Sigmoid colon (tissue), 4 donors: ENCODE measurements around the gene SLC49A4.

Experiments used
- POLR2A ChIP-seq, 2 donors: fragments of 450-650 bp; IDR thresholded peaks; one replicate each; pipeline ENCODE4 v1.6.1; 2016; ENCODE audit warnings: antibody characterized with exemption in 2 of 2, mild to moderate bottlenecking in 2 of 2, moderate library complexity in 2 of 2
- POLR2AphosphoS5 ChIP-seq, 4 donors: sonication (generic); formaldehyde crosslinking; IDR thresholded peaks; one replicate each; pipeline ENCODE4 v1.6.1; 2017; ENCODE audit warnings: antibody characterized with exemption in 4 of 4
- TF ChIP-seq, protein P1 (sequence below), 4 experiments: fragments of 450-650 bp in 3 of 4; fragments of 200-600 bp in 1 of 4; IDR thresholded peaks; one replicate each; pipeline ENCODE4 v1.5.1; 2016 to 2019; ENCODE audit warnings: antibody characterized with exemption in 4 of 4, mild to moderate bottlenecking in 3 of 4, moderate library complexity in 2 of 4

- TF ChIP-seq, protein P1, sequence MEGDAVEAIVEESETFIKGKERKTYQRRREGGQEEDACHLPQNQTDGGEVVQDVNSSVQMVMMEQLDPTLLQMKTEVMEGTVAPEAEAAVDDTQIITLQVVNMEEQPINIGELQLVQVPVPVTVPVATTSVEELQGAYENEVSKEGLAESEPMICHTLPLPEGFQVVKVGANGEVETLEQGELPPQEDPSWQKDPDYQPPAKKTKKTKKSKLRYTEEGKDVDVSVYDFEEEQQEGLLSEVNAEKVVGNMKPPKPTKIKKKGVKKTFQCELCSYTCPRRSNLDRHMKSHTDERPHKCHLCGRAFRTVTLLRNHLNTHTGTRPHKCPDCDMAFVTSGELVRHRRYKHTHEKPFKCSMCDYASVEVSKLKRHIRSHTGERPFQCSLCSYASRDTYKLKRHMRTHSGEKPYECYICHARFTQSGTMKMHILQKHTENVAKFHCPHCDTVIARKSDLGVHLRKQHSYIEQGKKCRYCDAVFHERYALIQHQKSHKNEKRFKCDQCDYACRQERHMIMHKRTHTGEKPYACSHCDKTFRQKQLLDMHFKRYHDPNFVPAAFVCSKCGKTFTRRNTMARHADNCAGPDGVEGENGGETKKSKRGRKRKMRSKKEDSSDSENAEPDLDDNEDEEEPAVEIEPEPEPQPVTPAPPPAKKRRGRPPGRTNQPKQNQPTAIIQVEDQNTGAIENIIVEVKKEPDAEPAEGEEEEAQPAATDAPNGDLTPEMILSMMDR (IDR thresholded peaks at IDR 0.05), result no peak
- no peak for TF ChIP-seq POLR2A (IDR thresholded peaks at IDR 0.05)
- no peak for TF ChIP-seq POLR2AphosphoS5 (IDR thresholded peaks at IDR 0.05)
These were observed 35.9 kb upstream of the SLC49A4 start for GRCh38 chr3:122758877-122759560.
